H9 (cell line): ENCODE data around the gene NTPCR. TPM values are rescaled to one million over a fixed set of nuclear protein-coding genes. Genes with fewer than 3 reads are reported as not detected.

Experiments
- DNase-seq: peaks from one replicate; pipeline ENCODE4 v3.0.0-alpha.2; 2017
- H2AFZ ChIP-seq: one replicate; pipeline ENCODE4 v1.6.1; 2013; ENCODE audit warnings: mild to moderate bottlenecking, low read length, control low read depth, moderate library complexity
- H2AK5ac ChIP-seq: 2 replicates; pipeline ENCODE4 v1.6.1; 2013; ENCODE audit warnings: low read length, control low read depth, mixed read lengths; ENCODE audit not compliant: insufficient read length
- H2BK120ac ChIP-seq: one replicate; pipeline ENCODE4 v1.6.1; 2013; ENCODE audit warnings: low read depth, mild to moderate bottlenecking, low read length, control low read depth, inconsistent platforms; ENCODE audit not compliant: poor library complexity, severe bottlenecking
- H2BK12ac ChIP-seq: 2 replicates; pipeline ENCODE4 v1.6.1; 2013; ENCODE audit warnings: low read length, control low read depth, mixed read lengths, low read depth; ENCODE audit not compliant: insufficient read length
- H2BK15ac ChIP-seq: 2 replicates; pipeline ENCODE4 v1.6.1; 2013; ENCODE audit warnings: low read depth, low read length, control low read depth
- H2BK20ac ChIP-seq: one replicate; pipeline ENCODE4 v1.6.1; 2013; ENCODE audit warnings: low read depth, mild to moderate bottlenecking, low read length, control low read depth, inconsistent platforms; ENCODE audit not compliant: poor library complexity, severe bottlenecking
- H2BK5ac ChIP-seq: 2 replicates; pipeline ENCODE4 v1.6.1; 2013; ENCODE audit warnings: low read length, control low read depth, mixed read lengths; ENCODE audit not compliant: insufficient read length
- H3K14ac ChIP-seq: 2 replicates; pipeline ENCODE4 v1.6.1; 2013; ENCODE audit warnings: low read length, control low read depth; ENCODE audit not compliant: insufficient read depth
- H3K18ac ChIP-seq: 2 replicates; pipeline ENCODE4 v1.6.1; 2013; ENCODE audit warnings: low read depth, mild to moderate bottlenecking, mixed read lengths, low read length, control low read depth; ENCODE audit not compliant: insufficient read length
- H3K23ac ChIP-seq: 2 replicates; pipeline ENCODE4 v1.6.1; 2013; ENCODE audit warnings: low read length, control low read depth, mixed read lengths, low read depth; ENCODE audit not compliant: insufficient read length
- H3K23me2 ChIP-seq: 2 replicates; pipeline ENCODE4 v1.6.1; 2013; ENCODE audit warnings: low read depth, mild to moderate bottlenecking, mixed read lengths, low read length, control low read depth; ENCODE audit not compliant: insufficient read length, poor library complexity, severe bottlenecking
- H3K27ac ChIP-seq: 2 replicates; pipeline ENCODE4 v1.5.1; 2013; ENCODE audit warnings: low read length, control low read depth, mixed read lengths, low read depth; ENCODE audit not compliant: insufficient read length
- H3K27me3 ChIP-seq: 2 replicates; pipeline ENCODE4 v1.6.1; 2013; ENCODE audit warnings: low read length, control low read depth, inconsistent platforms; ENCODE audit not compliant: insufficient read depth
- H3K4ac ChIP-seq: 2 replicates; pipeline ENCODE4 v1.6.1; 2013; ENCODE audit warnings: low read depth, mild to moderate bottlenecking, control low read depth, inconsistent platforms, low read length, moderate library complexity
- H3K4me1 ChIP-seq: 2 replicates; pipeline ENCODE4 v1.6.1; 2013; ENCODE audit warnings: low read length, control low read depth, inconsistent platforms; ENCODE audit not compliant: insufficient read depth
- H3K4me2 ChIP-seq: 2 replicates; pipeline ENCODE4 v1.6.1; 2013; ENCODE audit warnings: low read length, control low read depth, mixed read lengths; ENCODE audit not compliant: insufficient read length, insufficient read depth
- H3K56ac ChIP-seq: 2 replicates; pipeline ENCODE4 v1.6.1; 2013; ENCODE audit warnings: low read depth, mild to moderate bottlenecking, mixed read lengths, low read length, control low read depth; ENCODE audit not compliant: insufficient read length
- H3K79me1 ChIP-seq: 2 replicates; pipeline ENCODE4 v1.6.1; 2013; ENCODE audit warnings: low read depth, mild to moderate bottlenecking, moderate library complexity, low read length, control low read depth, inconsistent platforms; ENCODE audit not compliant: insufficient read depth, poor library complexity, severe bottlenecking
- H3K79me2 ChIP-seq: 2 replicates; pipeline ENCODE4 v1.6.1; 2013; ENCODE audit warnings: low read length, control low read depth, inconsistent platforms; ENCODE audit not compliant: insufficient read depth
- H3K9ac ChIP-seq: 2 replicates; pipeline ENCODE4 v1.6.1; 2013; ENCODE audit warnings: low read length, control low read depth, mixed read lengths; ENCODE audit not compliant: insufficient read length; ENCODE audit errors: extremely low read depth
- H3K9me3 ChIP-seq: one replicate; pipeline ENCODE4 v1.6.1; 2013; ENCODE audit warnings: low read depth, low read length, inconsistent platforms; ENCODE audit not compliant: control insufficient read depth
- H3T11ph ChIP-seq: one replicate; pipeline ENCODE4 v1.6.1; 2013; ENCODE audit warnings: mild to moderate bottlenecking, low read length, control low read depth, inconsistent platforms
- H4K20me1 ChIP-seq: one replicate; pipeline ENCODE4 v1.6.1; 2013; ENCODE audit not compliant: control insufficient read depth, insufficient read length, insufficient read depth
- H4K5ac ChIP-seq: 2 replicates; pipeline ENCODE4 v1.6.1; 2013; ENCODE audit warnings: low read depth, mild to moderate bottlenecking, mixed read lengths, low read length, control low read depth; ENCODE audit not compliant: insufficient read length
- H4K8ac ChIP-seq: replicated peaks from 2 replicates; pipeline ENCODE4 v1.6.1; 2013; ENCODE audit warnings: low read length, control low read depth, mixed read lengths, low read depth; ENCODE audit not compliant: insufficient read length
- H4K91ac ChIP-seq: 2 replicates; pipeline ENCODE4 v1.6.1; 2013; ENCODE audit warnings: low read depth, mild to moderate bottlenecking, moderate library complexity, mixed read lengths, low read length, control low read depth; ENCODE audit not compliant: insufficient read length
- H3K27ac Mint-ChIP-seq, 3 experiments: 2 replicates in 2 of 3; 3 replicates in 1 of 3; pipeline ENCODE4 v1.8.0; 2020 to 2021; ENCODE audit warnings: mixed read lengths in 3 of 3, mild to moderate bottlenecking in 1 of 3, moderate library complexity in 1 of 3
- H3K27me3 Mint-ChIP-seq: 2 replicates; pipeline ENCODE4 v1.8.0; 2021; ENCODE audit warnings: low read depth, mild to moderate bottlenecking, moderate library complexity, mixed read lengths
- H3K36me3 Mint-ChIP-seq, 3 experiments: 2 replicates in 2 of 3; 3 replicates in 1 of 3; pipeline ENCODE4 v1.8.0; 2020 to 2021; ENCODE audit warnings: low read depth in 3 of 3, mixed read lengths in 3 of 3; ENCODE audit not compliant: insufficient read depth in 1 of 3
- H3K4me1 Mint-ChIP-seq, 2 experiments: 2 replicates each; pipeline ENCODE4 v1.8.0; 2020; ENCODE audit warnings: mixed read lengths in 2 of 2
- H3K4me3 Mint-ChIP-seq, 2 experiments: 2 replicates in 1 of 2; 3 replicates in 1 of 2; pipeline ENCODE4 v1.8.0; 2020 to 2021; ENCODE audit warnings: mild to moderate bottlenecking in 2 of 2, mixed read lengths in 2 of 2, moderate library complexity in 1 of 2
- H3K9me3 Mint-ChIP-seq, 2 experiments: 2 replicates in 1 of 2; 3 replicates in 1 of 2; pipeline ENCODE4 v1.8.0; 2020; ENCODE audit warnings: mild to moderate bottlenecking in 2 of 2, mixed read lengths in 2 of 2, moderate library complexity in 1 of 2
- CTCF ChIP-seq: fragments of 200-600 bp; sonication (generic); conservative IDR thresholded peaks from 3 replicates; pipeline ENCODE4 v1.8.0; 2021; ENCODE audit warnings: antibody characterized with exemption, mild to moderate bottlenecking
- WGBS: extraction: QIAGEN DNeasy Blood & Tissue Kit; methylation state at CpG from one replicate; pipeline ENCODE4 v1.1.7; 2013; ENCODE audit warnings: missing lambda C conversion rate, low lambda C conversion rate, mixed read lengths; ENCODE audit not compliant: insufficient read length; ENCODE audit errors: extremely low coverage; 5-methylcytosine and 5-hydroxymethylcytosine counted together
- total RNA-seq: library from RNA; stranded (reverse); gene quantifications from 2 replicates; pipeline ENCODE4 v1.2.1, GENCODE V29; 2021

The NTPCR gene
- total RNA-seq, 1 experiment from 2014 or later, result 87.4 TPM

- Histone ChIP-seq H4K20me1 (no peaks in the 10 kb centered on the region), H2BK15ac (no peak overlapping the region), H2AK5ac (no peak overlapping the region), H3K56ac (no peak overlapping the region), H3K18ac (no peak overlapping the region), H4K5ac (no peak overlapping the region), H2AFZ (no peak overlapping the region), H4K91ac (no peak overlapping the region), H3K23ac (no peak overlapping the region), H3K14ac (no peak overlapping the region), H3K9ac (no peak overlapping the region), H3K79me2 (no peaks in the 10 kb centered on the region), H2BK12ac (no peak overlapping the region), H4K8ac (no peak overlapping the region), H2BK5ac (no peak overlapping the region), H3K27me3 (no peaks in the 10 kb centered on the region), H3K4me2 (no peak overlapping the region), H3K23me2 (no peaks in the 10 kb centered on the region), H3T11ph (no peak overlapping the region), H2BK120ac (no peak overlapping the region), H3K9me3 (no peaks in the 10 kb centered on the region), H3K27ac (no peak overlapping the region), H3K4me1 (no peaks in the 10 kb centered on the region), H3K4ac (no peak overlapping the region), H3K79me1 (peaks cover 4% of the 10 kb centered on the region), H2BK20ac (no peak overlapping the region)
- WGBS, result no CpG with 5 or more reads among the region's 4 CpGs
- Mint-ChIP-seq H3K36me3 (peaks cover 48 to 77% (median 74%) of the 10 kb centered on the region in 3 experiments), H3K27me3 (no peaks in the 10 kb centered on the region), H3K4me1 (no peaks in the 10 kb centered on the region; a peak in 1 of 4 replicates), H3K27ac (no peak overlapping the region; a peak in 1 of 7 replicates), H3K9me3 (peaks cover 4 to 12% of the 10 kb centered on the region in 2 experiments; a peak in 3 of 5 replicates), H3K4me3 (no peak overlapping the region)
- no peak for DNase-seq
- no peak for TF ChIP-seq CTCF
Measured at GRCh38 chr1:232970508-232970907, 20.1 kb downstream of the NTPCR start.
